HFFc6 (cell line): ENCODE results near the gene ITGB6. TPM values are rescaled to one million over a fixed set of nuclear protein-coding genes. Genes with fewer than 3 reads are reported as not detected.

Source experiments
- DNase-seq: peaks from one replicate; pipeline ENCODE4 v3.0.0-alpha.2; 2018
- H3K27ac Mint-ChIP-seq: 2 replicates; pipeline ENCODE4 v1.8.0; 2020; ENCODE audit warnings: mild to moderate bottlenecking, mixed read lengths
- H3K27me3 Mint-ChIP-seq: 2 replicates; pipeline ENCODE4 v1.8.0; 2021; ENCODE audit warnings: mild to moderate bottlenecking, moderate library complexity, mixed read lengths; ENCODE audit not compliant: insufficient read depth
- H3K36me3 Mint-ChIP-seq: 2 replicates; pipeline ENCODE4 v1.8.0; 2021; ENCODE audit warnings: low read depth, mixed read lengths
- H3K4me1 Mint-ChIP-seq: 2 replicates; pipeline ENCODE4 v1.8.0; 2020; ENCODE audit warnings: low read depth, mixed read lengths
- H3K4me3 Mint-ChIP-seq: 2 replicates; pipeline ENCODE4 v1.8.0; 2020; ENCODE audit warnings: mild to moderate bottlenecking, moderate library complexity, mixed read lengths
- H3K9me3 Mint-ChIP-seq: 2 replicates; pipeline ENCODE4 v1.8.0; 2020; ENCODE audit warnings: mild to moderate bottlenecking, mixed read lengths
- CTCF ChIP-seq: fragments of 200-600 bp; sonication (generic); IDR thresholded peaks from 2 replicates; pipeline ENCODE4 v1.5.0; 2021; ENCODE audit warnings: antibody characterized with exemption, mild to moderate bottlenecking
- total RNA-seq, 6 experiments: library from RNA; stranded (reverse); fragmentation: NEBNext Ultra II Directional; extraction: Animal tissue kit (Norgen Biotek cat#: 25700); gene quantifications; 2 replicates in 1 of 6; 3 replicates in 5 of 6; pipeline ENCODE4 v1.2.3, GENCODE V29; 2021

ITGB6 gene
- total RNA-seq, 6 experiments from 2014 or later: 0.33 TPM; not detected in 4

GRCh38 chr2:160224507-160224906, 24.4 kb upstream of the ITGB6 start:
- Mint-ChIP-seq H3K4me3 (peak overlapping the region; percentile 84), H3K36me3 (no peaks in the 10 kb centered on the region), H3K27me3 (0 out of 2 replicates have a peak, but pooled peaks cover under 1% of the 10 kb centered on the region), H3K27ac (peak overlapping the region; percentile 96), H3K9me3 (no peaks in the 10 kb centered on the region), H3K4me1 (peaks cover 99% of the 10 kb centered on the region)
- no peak for DNase-seq
- no peak for TF ChIP-seq CTCF

- Mint-ChIP-seq H3K4me1 (peaks cover 99% of the 10 kb centered on the region), H3K4me3 (peak overlapping the region; percentile 84), H3K36me3 (no peaks in the 10 kb centered on the region), H3K27me3 (peaks cover 1% of the 10 kb centered on the region; the same call in 1 of the 2 replicates), H3K9me3 (no peaks in the 10 kb centered on the region), H3K27ac (peak overlapping the region; percentile 96)
- peak; percentile 95 for DNase-seq
- TF ChIP-seq CTCF: no peak
Observed at GRCh38 chr2:160224060-160224459, 24.0 kb upstream of the ITGB6 start.

- DNase-seq: no peak
- H3K9me3 Mint-ChIP-seq: no peaks in the 10 kb centered on the region
- H3K36me3 Mint-ChIP-seq: no peaks in the 10 kb centered on the region
- no peak for TF ChIP-seq CTCF
- peaks cover 94% of the 10 kb centered on the region for H3K4me1 Mint-ChIP-seq
- H3K4me3 Mint-ChIP-seq: peak overlapping the region; percentile 84
- H3K27ac Mint-ChIP-seq: peak overlapping the region; percentile 96
- H3K27me3 Mint-ChIP-seq: peaks cover 1% of the 10 kb centered on the region; the same call in 1 of the 2 replicates
Observed at GRCh38 chr2:160223560-160223959, 23.5 kb upstream of the ITGB6 start.

GRCh38 chr2:160222546-160223283, 22.6 kb upstream of the ITGB6 start:
- H3K27me3 Mint-ChIP-seq: peaks cover 1% of the 10 kb centered on the region; the same call in 1 of the 2 replicates
- H3K36me3 Mint-ChIP-seq: no peaks in the 10 kb centered on the region
- no peaks in the 10 kb centered on the region for H3K9me3 Mint-ChIP-seq
- peak overlapping the region; percentile 10; the same call in 1 of the 2 replicates for H3K4me3 Mint-ChIP-seq
- peak overlapping the region; percentile 96 for H3K27ac Mint-ChIP-seq
- peaks cover 85% of the 10 kb centered on the region for H3K4me1 Mint-ChIP-seq
- TF ChIP-seq CTCF: no peak
- DNase-seq: no peak

- H3K36me3 Mint-ChIP-seq: no peaks in the 10 kb centered on the region
- H3K27ac Mint-ChIP-seq: peak overlapping the region; percentile 96
- no peaks in the 10 kb centered on the region for H3K9me3 Mint-ChIP-seq
- peak overlapping the region; percentile 36; the same call in 1 of the 2 replicates for H3K4me3 Mint-ChIP-seq
- TF ChIP-seq CTCF: no peak
- H3K27me3 Mint-ChIP-seq: peaks cover 1% of the 10 kb centered on the region; the same call in 1 of the 2 replicates
- peak; percentile 68 for DNase-seq
- H3K4me1 Mint-ChIP-seq: peaks cover 80% of the 10 kb centered on the region
Observed at GRCh38 chr2:160221391-160222276, 21.6 kb upstream of the ITGB6 start.
